GM18519 (cell line): ENCODE measurements around the gene EFNB1.
"Not testable (repeated sequence)": the region's sequence is repeated elsewhere in the genome, so short reads cannot be mapped to it uniquely, and the experiment has no call there.

ENCODE experiments used
- ATAC-seq: cut with Tn5 transposase; IDR thresholded peaks from one replicate; pipeline ENCODE4 v1.9.1; 2021; ENCODE audit warnings: mild to moderate bottlenecking, moderate library complexity; ENCODE audit not compliant: unreplicated experiment, low FRiP score

EFNB1 gene

GRCh38 chrX:68828740-68829581, at the start of gene EFNB1:
Gene EFNB1 (plus strand): TSS chrX:68829021. CDS start chrX:68829777, 756 bp downstream.
- ATAC-seq = peak; percentile 90

GRCh38 chrX:68781295-68781694, 47.5 kb upstream of the EFNB1 start:
- ATAC-seq = not testable (repeated sequence)

- no peak for ATAC-seq
These were observed 44.0 kb upstream of the EFNB1 start for GRCh38 chrX:68784816-68785215.

GRCh38 chrX:68786581-68786980, 42.2 kb upstream of the EFNB1 start:
- not testable (repeated sequence) for ATAC-seq

GRCh38 chrX:68789966-68790365, 38.9 kb upstream of the EFNB1 start:
- no peak for ATAC-seq

GRCh38 chrX:68792083-68792482, 36.7 kb upstream of the EFNB1 start:
- no peak for ATAC-seq

GRCh38 chrX:68794461-68794860, 34.4 kb upstream of the EFNB1 start:
- no peak for ATAC-seq

GRCh38 chrX:68795741-68796140, 33.1 kb upstream of the EFNB1 start:
- no peak for ATAC-seq

- not testable (repeated sequence) for ATAC-seq
These were observed 30.4 kb upstream of the EFNB1 start for GRCh38 chrX:68798400-68798799.

GRCh38 chrX:68801737-68802290, 27.0 kb upstream of the EFNB1 start:
- no peak for ATAC-seq

GRCh38 chrX:68807818-68808217, 21.0 kb upstream of the EFNB1 start:
- no peak for ATAC-seq

- ATAC-seq = no peak
These were observed 20.0 kb upstream of the EFNB1 start for GRCh38 chrX:68808686-68809357.

- ATAC-seq = no peak
These were observed 8.2 kb upstream of the EFNB1 start for GRCh38 chrX:68820476-68821110.

- no peak for ATAC-seq
These were observed 7.2 kb upstream of the EFNB1 start for GRCh38 chrX:68821616-68822015.

- ATAC-seq = no peak
These were observed 6.0 kb upstream of the EFNB1 start for GRCh38 chrX:68822641-68823410.

GRCh38 chrX:68823413-68824151, 5.2 kb upstream of the EFNB1 start:
- no peak for ATAC-seq

GRCh38 chrX:68824152-68824433, 4.7 kb upstream of the EFNB1 start:
- no peak for ATAC-seq

GRCh38 chrX:68824565-68825125, 4.2 kb upstream of the EFNB1 start:
- ATAC-seq = no peak

- no peak for ATAC-seq
These were observed 2.5 kb upstream of the EFNB1 start for GRCh38 chrX:68826113-68826980.
